Esophagus muscularis mucosa (tissue), 4 donors: ENCODE measurements around the gene NTN4. TPM values are rescaled to one million over a fixed set of nuclear protein-coding genes. Genes with fewer than 3 reads are reported as not detected.
A peak's percentile ranks its signal among the peaks of the same experiment; 100 is the strongest.

Source experiments
- DNase-seq: peaks from one replicate; pipeline ENCODE4 v3.0.0-alpha.2; 2017; ENCODE audit errors: extremely low spot score
- H3K27ac ChIP-seq, 4 donors: fragments of 200-600 bp; sonication (generic); replicated peaks in 1 of 4; 1 replicate in 3 of 4; 2 replicates in 1 of 4; pipeline ENCODE4 v1.5.1; 2016 to 2019; ENCODE audit warnings: mild to moderate bottlenecking in 1 of 4
- H3K27me3 ChIP-seq, 4 donors: fragments of 200-600 bp; sonication (generic); one replicate each; pipeline versions ENCODE4 v1.5.1 to v1.6.0; 2016 to 2019
- H3K36me3 ChIP-seq, 4 donors: fragments of 200-600 bp; sonication (generic); one replicate each; pipeline ENCODE4 v1.5.1; 2016 to 2019
- H3K4me1 ChIP-seq, 4 donors: fragments of 200-600 bp; sonication (generic); one replicate each; pipeline ENCODE4 v1.5.1; 2016 to 2019
- H3K4me3 ChIP-seq, 4 donors: fragments of 200-600 bp; sonication (generic); 1 replicate in 2 of 4; 2 replicates in 2 of 4; pipeline ENCODE4 v1.5.1; 2016 to 2019; ENCODE audit warnings: mild to moderate bottlenecking in 4 of 4, moderate library complexity in 1 of 4
- H3K9me3 ChIP-seq, 4 donors: fragments of 200-600 bp; sonication (generic); 1 replicate in 3 of 4; 2 replicates in 1 of 4; pipeline ENCODE4 v1.5.1; 2016 to 2019
- EP300 ChIP-seq: sonication (generic); formaldehyde crosslinking; IDR thresholded peaks from one replicate; pipeline ENCODE4 v1.6.1; 2017; ENCODE audit warnings: antibody characterized with exemption
- POLR2A ChIP-seq: fragments of 450-650 bp; IDR thresholded peaks from one replicate; pipeline ENCODE4 v1.6.1; 2017; ENCODE audit warnings: antibody characterized with exemption, moderate library complexity, mild to moderate bottlenecking, low read depth
- POLR2AphosphoS5 ChIP-seq, 2 donors: sonication (generic); formaldehyde crosslinking; IDR thresholded peaks; one replicate each; pipeline ENCODE4 v1.6.1; 2017; ENCODE audit warnings: antibody characterized with exemption in 2 of 2
- WGBS: methylation state at CpG from one replicate; pipeline ENCODE4 v1.1.5; 2018; 5-methylcytosine and 5-hydroxymethylcytosine counted together
- intact Hi-C: fragments of 100-400 bp; cut with DNase I; formaldehyde crosslinking; loops from one replicate; pipeline ENCODE4 v1.15.1; 2023
- total RNA-seq, 4 donors: library from RNA; depleted of rRNA; stranded (reverse); fragments of >200 nt; gene quantifications; one replicate each; pipeline versions ENCODE4 v1.1.0 to v1.2.1, GENCODE V29; 2016
- TF ChIP-seq, protein P1 (sequence below), 3 experiments: fragments of 200-600 bp in 2 of 3; fragments of 450-650 bp in 1 of 3; sonication (generic) in 2 of 3; IDR thresholded peaks; one replicate each; pipeline ENCODE4 v1.5.1; 2017 to 2019; ENCODE audit warnings: antibody characterized with exemption in 3 of 3, mild to moderate bottlenecking in 2 of 3, moderate library complexity in 1 of 3

The NTN4 gene
- total RNA-seq, 4 donors from 2014 or later, result 46.7 to 73.1 (median 52.7) TPM

DNA sequence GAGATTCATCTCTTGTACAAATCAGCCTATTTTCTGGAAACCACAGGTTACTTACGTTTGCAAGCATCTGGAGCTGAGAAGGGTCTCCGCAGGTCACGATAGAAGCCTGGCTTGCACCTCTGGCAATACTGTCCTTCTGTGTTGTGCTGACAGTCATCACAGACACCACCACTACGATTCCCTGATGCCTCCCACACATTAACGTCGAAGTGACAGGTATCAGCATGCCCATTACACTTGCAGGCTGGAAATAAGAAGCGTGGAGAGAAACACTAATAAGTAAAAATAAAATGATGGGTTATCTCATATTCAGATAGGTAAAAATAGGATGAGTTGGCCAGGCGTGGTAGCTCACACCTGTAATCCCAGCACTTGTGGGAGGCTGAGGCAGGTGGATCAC, 80.2 kb downstream of the NTN4 start:
- intact Hi-C loops, result no loop called here
- TF ChIP-seq POLR2A (no peak), POLR2AphosphoS5 (IDR thresholded peaks at IDR 0.05) (no peak), EP300 (no peak)
- TF ChIP-seq, protein P1, sequence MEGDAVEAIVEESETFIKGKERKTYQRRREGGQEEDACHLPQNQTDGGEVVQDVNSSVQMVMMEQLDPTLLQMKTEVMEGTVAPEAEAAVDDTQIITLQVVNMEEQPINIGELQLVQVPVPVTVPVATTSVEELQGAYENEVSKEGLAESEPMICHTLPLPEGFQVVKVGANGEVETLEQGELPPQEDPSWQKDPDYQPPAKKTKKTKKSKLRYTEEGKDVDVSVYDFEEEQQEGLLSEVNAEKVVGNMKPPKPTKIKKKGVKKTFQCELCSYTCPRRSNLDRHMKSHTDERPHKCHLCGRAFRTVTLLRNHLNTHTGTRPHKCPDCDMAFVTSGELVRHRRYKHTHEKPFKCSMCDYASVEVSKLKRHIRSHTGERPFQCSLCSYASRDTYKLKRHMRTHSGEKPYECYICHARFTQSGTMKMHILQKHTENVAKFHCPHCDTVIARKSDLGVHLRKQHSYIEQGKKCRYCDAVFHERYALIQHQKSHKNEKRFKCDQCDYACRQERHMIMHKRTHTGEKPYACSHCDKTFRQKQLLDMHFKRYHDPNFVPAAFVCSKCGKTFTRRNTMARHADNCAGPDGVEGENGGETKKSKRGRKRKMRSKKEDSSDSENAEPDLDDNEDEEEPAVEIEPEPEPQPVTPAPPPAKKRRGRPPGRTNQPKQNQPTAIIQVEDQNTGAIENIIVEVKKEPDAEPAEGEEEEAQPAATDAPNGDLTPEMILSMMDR (IDR thresholded peaks at IDR 0.05), result no peak
- Histone ChIP-seq H3K36me3 (peaks cover 6 to 42% (median 17%) of the 10 kb centered on the region in 4 donors), H3K27me3 (no peaks in the 10 kb centered on the region), H3K27ac (no peak overlapping the region), H3K4me3 (no peak overlapping the region), H3K4me1 (no peaks in the 10 kb centered on the region), H3K9me3 (no peaks in the 10 kb centered on the region)
- no peak for DNase-seq
- 90% methylated on average over 8 of the region's 8 CpGs for WGBS

DNA sequence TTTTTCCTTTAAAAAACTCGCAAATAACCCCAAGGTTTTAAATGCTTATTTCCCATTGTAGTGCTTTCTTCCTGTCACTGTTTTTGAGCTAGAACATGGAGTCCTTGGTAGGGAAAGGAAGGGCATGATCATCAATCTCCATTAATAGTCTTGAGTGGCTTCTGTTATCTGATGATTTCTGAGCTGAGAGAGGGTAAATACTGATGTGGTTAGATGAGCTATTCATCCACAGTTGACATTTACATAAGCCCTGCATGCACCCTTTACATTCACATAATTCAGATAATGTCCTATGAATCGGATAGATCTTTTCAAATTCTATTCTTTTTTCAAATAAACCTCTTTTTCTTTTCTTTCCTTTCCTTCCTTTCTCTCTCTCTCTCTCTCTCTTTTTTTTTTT, 81.4 kb downstream of the NTN4 start:
- Histone ChIP-seq H3K4me1 (no peaks in the 10 kb centered on the region), H3K4me3 (no peak overlapping the region), H3K36me3 (peaks cover 6 to 42% (median 17%) of the 10 kb centered on the region in 4 donors), H3K9me3 (no peaks in the 10 kb centered on the region), H3K27ac (no peak overlapping the region), H3K27me3 (no peaks in the 10 kb centered on the region)
- DNase-seq, result no peak
- WGBS, result 74% methylated on average over 2 of the region's 2 CpGs
- intact Hi-C loops, result no loop called here
- TF ChIP-seq EP300, result no peak
- no peak for TF ChIP-seq POLR2A

DNA sequence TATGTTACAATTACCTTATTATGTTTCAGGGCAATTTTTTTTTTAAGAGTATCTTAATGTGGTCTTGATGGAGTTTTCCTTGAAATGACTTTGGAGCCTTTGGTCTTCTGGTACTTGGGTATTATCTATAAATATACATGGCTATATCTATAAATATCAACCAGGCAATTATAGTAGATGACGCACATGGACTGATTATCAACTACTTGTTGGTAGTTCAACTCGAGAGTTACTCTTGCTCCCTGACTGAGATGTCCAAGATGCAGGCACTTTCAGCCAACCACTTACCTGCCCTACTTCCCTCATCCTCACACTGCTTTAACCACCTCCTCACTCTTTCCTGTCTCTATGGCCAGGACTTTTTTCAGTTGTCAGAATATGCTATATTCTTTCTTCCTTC, 85.4 kb downstream of the NTN4 start:
- no peak overlapping the region for H3K27ac ChIP-seq
- WGBS, result 67% methylated on average over 2 of the region's 2 CpGs
- intact Hi-C loops, result no loop called here
- no peak overlapping the region for H3K4me3 ChIP-seq
- H3K4me1 ChIP-seq, result peaks cover 6 to 15% (median 13%) of the 10 kb centered on the region in 4 donors
- H3K36me3 ChIP-seq, result peaks cover 0 to 22% (median 11%) of the 10 kb centered on the region in 4 donors
- no peak for DNase-seq
- H3K27me3 ChIP-seq, result no peaks in the 10 kb centered on the region
- no peaks in the 10 kb centered on the region for H3K9me3 ChIP-seq
- TF ChIP-seq, protein P1 (IDR thresholded peaks at IDR 0.05), result no peak
- TF ChIP-seq POLR2AphosphoS5 (IDR thresholded peaks at IDR 0.05) (no peak), POLR2A (no peak), EP300 (no peak)

DNA sequence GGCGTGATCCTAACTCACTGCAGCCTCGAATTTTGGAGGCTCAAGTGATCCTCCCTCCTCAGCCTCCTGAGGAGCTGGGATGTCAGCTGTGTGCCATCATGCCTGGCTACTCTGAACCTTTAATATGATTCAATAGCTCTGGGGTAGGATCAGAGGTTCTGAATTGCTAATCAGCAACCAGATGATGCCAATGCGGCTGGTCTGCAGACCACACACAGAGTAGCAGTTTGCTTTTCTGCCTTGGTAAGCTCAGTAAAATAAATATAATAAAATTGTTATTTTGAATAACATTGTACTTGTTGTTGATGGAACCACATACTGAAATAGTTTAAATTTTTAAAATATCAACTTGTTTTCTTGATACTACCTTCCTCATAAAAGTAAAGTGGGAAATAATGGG, 86.6 kb downstream of the NTN4 start:
- Histone ChIP-seq H3K4me1 (peaks cover 14 to 27% (median 21%) of the 10 kb centered on the region in 4 donors), H3K27me3 (no peaks in the 10 kb centered on the region), H3K36me3 (peaks cover 0 to 10% (median 3%) of the 10 kb centered on the region in 4 donors), H3K27ac (no peak overlapping the region), H3K9me3 (no peaks in the 10 kb centered on the region), H3K4me3 (no peak overlapping the region)
- TF ChIP-seq EP300, result no peak
- TF ChIP-seq POLR2AphosphoS5 (IDR thresholded peaks at IDR 0.05), result no peak
- TF ChIP-seq, protein P1 (IDR thresholded peaks at IDR 0.05), result no peak
- no peak for TF ChIP-seq POLR2A
- WGBS, result 91% methylated on average over 3 of the region's 3 CpGs
- intact Hi-C loops, result no loop called here
- DNase-seq, result no peak

DNA sequence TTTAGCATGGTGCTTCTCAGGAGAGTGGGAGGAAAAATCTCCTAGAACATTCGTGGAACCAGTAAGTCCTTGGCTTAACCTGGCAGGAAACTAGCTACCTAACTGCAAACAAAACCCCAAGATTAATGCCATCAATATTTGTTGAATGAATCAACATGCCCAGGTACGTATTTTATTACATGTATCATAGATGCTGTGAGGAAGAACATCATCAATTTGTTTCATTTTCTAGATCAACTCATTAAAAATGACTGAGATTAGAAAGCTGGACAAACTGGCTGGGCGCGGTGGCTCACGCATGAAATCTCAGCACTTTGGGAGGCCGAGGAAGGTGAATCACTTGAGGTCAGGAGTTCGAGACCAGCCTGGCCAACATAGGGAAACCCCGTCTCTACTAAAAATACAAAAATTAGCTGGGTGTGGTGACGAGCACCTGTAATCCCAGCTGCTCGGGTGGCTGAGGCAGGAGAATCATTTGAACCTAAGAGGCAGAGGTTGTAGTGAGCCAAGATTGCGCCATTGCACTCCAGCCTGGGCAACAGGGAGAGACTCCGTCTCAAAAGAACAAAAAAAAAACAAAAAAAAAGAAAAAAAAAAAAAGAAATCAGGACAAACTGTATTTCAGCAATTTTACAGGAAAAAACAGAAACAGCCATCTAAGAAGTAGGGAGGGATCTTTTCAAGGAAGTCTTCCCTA, 88.7 kb downstream of the NTN4 start:
- Histone ChIP-seq H3K4me3 (no peak overlapping the region), H3K27me3 (no peaks in the 10 kb centered on the region), H3K4me1 (peaks cover 18 to 28% (median 22%) of the 10 kb centered on the region in 4 donors), H3K36me3 (peaks cover 0 to 4% (median 0%) of the 10 kb centered on the region in 4 donors), H3K9me3 (no peaks in the 10 kb centered on the region), H3K27ac (peak overlapping the region in 1 of 4 donors; percentile 29)
- no peak for DNase-seq
- 81% methylated on average over 11 of the region's 12 CpGs for WGBS
- no peak for TF ChIP-seq EP300
- no peak for TF ChIP-seq POLR2AphosphoS5 (IDR thresholded peaks at IDR 0.05)
- no peak for TF ChIP-seq POLR2A
- TF ChIP-seq, protein P1 (IDR thresholded peaks at IDR 0.05), result no peak
- intact Hi-C loops, result no loop called here
